GM20431 (cell line): ENCODE data around the gene TSPAN3.

Source experiments
- in situ Hi-C: fragments of 300-500 bp; cut with MseI, MboI; formaldehyde crosslinking; loops from one replicate; pipeline ENCODE4 v1.15.0; 2020; ENCODE audit warnings: low sequenced_read_pairs; ENCODE audit not compliant: unreplicated experiment

Gene TSPAN3

GRCh38 chr15:77087213-77087612 lies 16.3 kb upstream of the TSPAN3 start:
- in situ Hi-C loops: no loop called here

GRCh38 chr15:77085297-77085696 lies 14.4 kb upstream of the TSPAN3 start:
- in situ Hi-C loops: no loop called here

- in situ Hi-C loops: no loop called here
These were observed 13.5 kb upstream of the TSPAN3 start for GRCh38 chr15:77084436-77084835.

- in situ Hi-C loops: no loop called here
These were observed 12.7 kb upstream of the TSPAN3 start for GRCh38 chr15:77083381-77084160.

GRCh38 chr15:77081971-77082370 lies 11.1 kb upstream of the TSPAN3 start:
- in situ Hi-C loops: no loop called here

- in situ Hi-C loops: no loop called here
These were observed 5.5 kb upstream of the TSPAN3 start for GRCh38 chr15:77076323-77076915.

- in situ Hi-C loops: no loop called here
These were observed 4.6 kb upstream of the TSPAN3 start for GRCh38 chr15:77075528-77075927.

- in situ Hi-C loops: no loop called here
These were observed 3.4 kb upstream of the TSPAN3 start for GRCh38 chr15:77074350-77074749.

GRCh38 chr15:77071305-77072223 lies 655 bp upstream of the TSPAN3 start:
- in situ Hi-C loops: no loop called here

- in situ Hi-C loops: no loop called here
These were observed 772 bp downstream of the TSPAN3 start for GRCh38 chr15:77070180-77070494.

GRCh38 chr15:77069521-77070121 lies 1.3 kb downstream of the TSPAN3 start:
- in situ Hi-C loops: no loop called here

GRCh38 chr15:77068633-77069032 lies 2.3 kb downstream of the TSPAN3 start:
- in situ Hi-C loops: no loop called here

GRCh38 chr15:77067691-77068367 lies 3.1 kb downstream of the TSPAN3 start:
- in situ Hi-C loops: no loop called here

GRCh38 chr15:77066971-77067690 lies 3.8 kb downstream of the TSPAN3 start:
- in situ Hi-C loops: no loop called here

GRCh38 chr15:77064539-77065308 lies 6.2 kb downstream of the TSPAN3 start:
- in situ Hi-C loops: no loop called here

GRCh38 chr15:77064063-77064462 lies 6.8 kb downstream of the TSPAN3 start:
- in situ Hi-C loops: no loop called here

- in situ Hi-C loops: no loop called here
These were observed 7.7 kb downstream of the TSPAN3 start for GRCh38 chr15:77063249-77063648.

GRCh38 chr15:77060546-77060945 lies 10.4 kb downstream of the TSPAN3 start:
- in situ Hi-C loops: no loop called here
